Measurements from ENCODE around the gene ZBTB25.

DNA sequence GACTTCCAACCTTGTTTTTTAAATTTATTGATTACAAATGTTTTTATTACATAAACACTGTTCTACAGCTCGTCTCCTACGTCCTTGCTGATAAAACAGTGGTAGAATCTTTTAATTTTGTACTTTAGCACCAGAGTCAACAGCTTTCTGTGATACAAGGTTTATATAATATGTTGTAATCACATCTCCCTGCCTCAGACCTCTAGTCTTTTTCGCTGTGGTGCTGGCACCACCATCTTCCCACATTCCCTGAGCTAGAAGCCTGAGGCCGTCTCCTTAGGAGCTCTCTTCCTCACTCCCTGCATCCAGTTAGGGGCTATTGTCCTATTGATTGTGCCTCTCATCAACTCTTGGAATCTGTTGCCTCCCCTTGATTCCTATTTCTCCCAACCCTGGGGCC, 98.3 kb downstream of the ZBTB25 start:
- TF ChIP-seq, protein P1, sequence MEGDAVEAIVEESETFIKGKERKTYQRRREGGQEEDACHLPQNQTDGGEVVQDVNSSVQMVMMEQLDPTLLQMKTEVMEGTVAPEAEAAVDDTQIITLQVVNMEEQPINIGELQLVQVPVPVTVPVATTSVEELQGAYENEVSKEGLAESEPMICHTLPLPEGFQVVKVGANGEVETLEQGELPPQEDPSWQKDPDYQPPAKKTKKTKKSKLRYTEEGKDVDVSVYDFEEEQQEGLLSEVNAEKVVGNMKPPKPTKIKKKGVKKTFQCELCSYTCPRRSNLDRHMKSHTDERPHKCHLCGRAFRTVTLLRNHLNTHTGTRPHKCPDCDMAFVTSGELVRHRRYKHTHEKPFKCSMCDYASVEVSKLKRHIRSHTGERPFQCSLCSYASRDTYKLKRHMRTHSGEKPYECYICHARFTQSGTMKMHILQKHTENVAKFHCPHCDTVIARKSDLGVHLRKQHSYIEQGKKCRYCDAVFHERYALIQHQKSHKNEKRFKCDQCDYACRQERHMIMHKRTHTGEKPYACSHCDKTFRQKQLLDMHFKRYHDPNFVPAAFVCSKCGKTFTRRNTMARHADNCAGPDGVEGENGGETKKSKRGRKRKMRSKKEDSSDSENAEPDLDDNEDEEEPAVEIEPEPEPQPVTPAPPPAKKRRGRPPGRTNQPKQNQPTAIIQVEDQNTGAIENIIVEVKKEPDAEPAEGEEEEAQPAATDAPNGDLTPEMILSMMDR (IDR thresholded peaks at IDR 0.05), result no peak
- TF ChIP-seq POLR2A (IDR thresholded peaks at IDR 0.05), result no peak
